Neural cell (in vitro differentiated cells): ENCODE data around the gene PLEKHN1.

Source experiments
- EP300 ChIP-seq: fragments of 450-650 bp; conservative IDR thresholded peaks from 2 replicates; pipeline ENCODE4 v1.6.1; 2014; ENCODE audit warnings: antibody characterized with exemption, mild to moderate bottlenecking, moderate library complexity; ENCODE audit not compliant: poor library complexity, severe bottlenecking
- EZH2 ChIP-seq: fragments of 200-600, 300-800 bp; shearing (Covaris generic), sonication (generic); IDR thresholded peaks from 2 replicates; pipeline ENCODE4 v1.6.1; 2014; ENCODE audit warnings: antibody characterized with exemption, low read length, borderline replicate concordance, mild to moderate bottlenecking; ENCODE audit not compliant: insufficient read depth, poor library complexity, severe bottlenecking
- MXI1 ChIP-seq: fragments of 450-650 bp; conservative IDR thresholded peaks from 2 replicates; pipeline ENCODE4 v1.6.1; 2014; ENCODE audit warnings: antibody characterized with exemption, mild to moderate bottlenecking; ENCODE audit not compliant: poor library complexity, severe bottlenecking
- RAD21 ChIP-seq: fragments of 450-650 bp; conservative IDR thresholded peaks from 2 replicates; pipeline ENCODE4 v1.6.1; 2014; ENCODE audit warnings: antibody characterized with exemption, mild to moderate bottlenecking, moderate library complexity
- REST ChIP-seq: IDR thresholded peaks from 2 replicates; pipeline ENCODE4 v1.6.1; 2012; ENCODE audit warnings: borderline replicate concordance
- SMC3 ChIP-seq: fragments of 450-650 bp; conservative IDR thresholded peaks from 2 replicates; pipeline ENCODE4 v1.6.1; 2014; ENCODE audit warnings: antibody characterized with exemption, mild to moderate bottlenecking, moderate library complexity; ENCODE audit not compliant: poor library complexity
- TAF1 ChIP-seq: IDR thresholded peaks from 2 replicates; pipeline ENCODE4 v1.6.1; 2012; ENCODE audit warnings: low read depth
- TF ChIP-seq, protein P1 (sequence below): fragments of 450-650 bp; IDR thresholded peaks from 2 replicates; pipeline ENCODE4 v1.5.1; 2014; ENCODE audit warnings: antibody characterized with exemption, mild to moderate bottlenecking, moderate library complexity; ENCODE audit not compliant: poor library complexity, severe bottlenecking

DNA sequence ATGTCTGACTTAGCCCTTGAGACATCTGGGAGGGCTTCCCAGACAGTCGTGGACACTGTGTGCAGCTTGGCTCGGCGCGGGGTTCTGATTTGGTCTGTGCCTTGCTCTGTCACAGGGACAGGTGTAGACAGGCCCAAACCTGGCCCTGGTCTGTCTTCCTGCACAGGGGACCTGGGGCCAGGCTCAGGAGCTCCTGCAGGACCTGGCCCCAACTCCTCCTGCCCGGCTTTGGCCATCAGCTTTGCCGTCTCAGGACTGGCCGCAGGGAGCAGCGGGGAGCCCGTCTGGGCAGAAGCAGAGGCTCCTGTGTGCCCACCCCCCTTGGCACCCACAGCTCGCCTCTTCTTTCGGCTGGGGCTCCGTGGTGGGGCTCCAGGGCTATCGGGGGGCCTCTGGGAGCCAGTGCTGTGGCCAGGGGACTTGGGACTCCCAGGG, 13.9 kb downstream of the PLEKHN1 start:
- no peak for TF ChIP-seq EZH2
- TF ChIP-seq, protein P1, sequence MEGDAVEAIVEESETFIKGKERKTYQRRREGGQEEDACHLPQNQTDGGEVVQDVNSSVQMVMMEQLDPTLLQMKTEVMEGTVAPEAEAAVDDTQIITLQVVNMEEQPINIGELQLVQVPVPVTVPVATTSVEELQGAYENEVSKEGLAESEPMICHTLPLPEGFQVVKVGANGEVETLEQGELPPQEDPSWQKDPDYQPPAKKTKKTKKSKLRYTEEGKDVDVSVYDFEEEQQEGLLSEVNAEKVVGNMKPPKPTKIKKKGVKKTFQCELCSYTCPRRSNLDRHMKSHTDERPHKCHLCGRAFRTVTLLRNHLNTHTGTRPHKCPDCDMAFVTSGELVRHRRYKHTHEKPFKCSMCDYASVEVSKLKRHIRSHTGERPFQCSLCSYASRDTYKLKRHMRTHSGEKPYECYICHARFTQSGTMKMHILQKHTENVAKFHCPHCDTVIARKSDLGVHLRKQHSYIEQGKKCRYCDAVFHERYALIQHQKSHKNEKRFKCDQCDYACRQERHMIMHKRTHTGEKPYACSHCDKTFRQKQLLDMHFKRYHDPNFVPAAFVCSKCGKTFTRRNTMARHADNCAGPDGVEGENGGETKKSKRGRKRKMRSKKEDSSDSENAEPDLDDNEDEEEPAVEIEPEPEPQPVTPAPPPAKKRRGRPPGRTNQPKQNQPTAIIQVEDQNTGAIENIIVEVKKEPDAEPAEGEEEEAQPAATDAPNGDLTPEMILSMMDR = no peak
- TF ChIP-seq RAD21 = no peak
- no peak for TF ChIP-seq EP300
- no peak for TF ChIP-seq SMC3
- TF ChIP-seq MXI1 = no peak
- TF ChIP-seq TAF1 = no peak
- TF ChIP-seq REST = no peak
